ENCODE results near the gene C1orf146.
"Not testable (repeated sequence)": the region's sequence is repeated elsewhere in the genome, so short reads cannot be mapped to it uniquely, and the experiment has no call there.

The C1orf146 gene

DNA sequence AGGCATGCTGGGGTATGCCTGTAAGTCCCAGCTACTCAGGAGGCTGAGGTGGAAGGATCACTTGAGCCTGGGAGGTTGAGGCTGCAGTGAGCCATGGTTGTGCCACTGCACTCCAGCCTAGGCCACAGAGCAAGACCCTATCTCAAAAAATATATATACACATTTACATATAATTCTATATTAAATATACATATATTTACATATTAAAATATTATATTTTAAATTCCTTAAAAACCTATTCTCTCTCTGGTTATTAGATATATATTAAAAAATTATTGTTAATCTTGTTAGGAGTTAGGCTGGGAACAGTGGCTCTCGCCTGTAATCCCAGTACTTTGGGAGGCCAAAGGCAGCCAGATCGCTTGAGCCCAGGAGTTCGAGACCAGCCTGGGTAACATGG is 58.4 kb downstream of the C1orf146 start:
- DNase-seq: no peak

DNA sequence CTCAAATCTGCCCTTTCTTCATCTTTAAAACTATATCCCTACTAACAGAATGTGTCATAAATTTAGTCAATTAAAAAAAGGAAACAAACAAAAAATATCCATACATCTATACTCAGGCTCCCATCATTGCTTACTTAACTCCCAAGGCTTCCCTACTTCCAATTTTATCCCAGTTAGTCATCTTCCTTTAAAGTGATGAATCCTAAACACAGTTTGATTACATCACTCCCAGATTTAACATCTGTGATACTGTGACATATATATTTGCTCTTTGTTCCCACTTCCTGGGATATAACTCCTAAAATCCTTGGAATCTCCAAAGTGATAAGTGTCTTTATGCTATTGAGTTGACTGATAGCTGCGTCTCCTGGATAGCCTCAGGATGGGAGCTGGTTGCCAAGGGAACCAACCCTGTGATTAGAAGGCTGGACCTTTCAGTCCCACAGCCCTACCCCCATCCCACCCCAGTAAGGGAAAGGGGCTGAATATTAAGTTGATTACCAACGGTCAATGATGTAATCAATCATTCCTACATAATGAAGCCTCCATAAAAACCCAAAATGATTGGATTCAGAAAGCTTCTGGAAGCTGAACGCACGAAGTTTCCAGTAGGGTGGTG is 59.5 kb downstream of the C1orf146 start:
- no peak for DNase-seq

DNA sequence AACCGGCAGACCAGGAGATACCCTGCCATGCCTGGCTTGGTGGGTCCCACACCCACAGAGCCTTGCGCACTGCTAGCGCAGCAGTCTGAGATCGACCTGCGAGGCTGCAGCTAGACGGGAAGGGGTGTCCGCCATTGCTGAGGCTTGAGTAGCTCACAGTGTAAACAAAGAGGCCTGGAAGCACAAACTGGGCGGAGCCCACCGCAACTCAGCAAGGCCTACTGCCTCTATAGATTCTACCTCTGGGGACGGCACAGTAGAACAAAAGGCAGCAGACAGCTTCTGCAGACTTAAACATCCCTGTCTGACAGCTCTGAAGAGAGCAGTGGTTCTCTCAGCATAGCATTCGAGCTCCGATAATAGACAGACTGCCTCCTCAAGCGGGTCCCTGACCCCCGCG is 62.1 kb downstream of the C1orf146 start:
- not testable (repeated sequence) for DNase-seq

DNA sequence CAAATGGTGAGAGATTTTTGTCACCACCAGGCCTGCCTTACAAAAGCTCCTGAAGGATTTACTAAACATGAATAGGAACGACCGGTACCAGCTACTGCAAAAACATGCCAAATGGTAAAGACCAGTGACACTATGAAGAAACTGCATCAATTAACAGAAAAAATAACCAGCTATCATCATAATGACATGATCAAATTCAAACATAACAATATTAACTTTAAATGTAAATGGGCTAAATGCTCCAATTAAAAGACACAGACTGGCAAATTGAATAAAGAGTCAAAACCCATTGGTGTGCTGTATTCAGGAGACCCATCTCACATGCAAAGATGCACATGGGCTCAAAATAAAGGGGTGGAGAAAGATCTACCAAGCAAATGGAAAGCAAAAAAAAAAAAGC is 63.7 kb downstream of the C1orf146 start:
- not testable (repeated sequence) for DNase-seq

DNA sequence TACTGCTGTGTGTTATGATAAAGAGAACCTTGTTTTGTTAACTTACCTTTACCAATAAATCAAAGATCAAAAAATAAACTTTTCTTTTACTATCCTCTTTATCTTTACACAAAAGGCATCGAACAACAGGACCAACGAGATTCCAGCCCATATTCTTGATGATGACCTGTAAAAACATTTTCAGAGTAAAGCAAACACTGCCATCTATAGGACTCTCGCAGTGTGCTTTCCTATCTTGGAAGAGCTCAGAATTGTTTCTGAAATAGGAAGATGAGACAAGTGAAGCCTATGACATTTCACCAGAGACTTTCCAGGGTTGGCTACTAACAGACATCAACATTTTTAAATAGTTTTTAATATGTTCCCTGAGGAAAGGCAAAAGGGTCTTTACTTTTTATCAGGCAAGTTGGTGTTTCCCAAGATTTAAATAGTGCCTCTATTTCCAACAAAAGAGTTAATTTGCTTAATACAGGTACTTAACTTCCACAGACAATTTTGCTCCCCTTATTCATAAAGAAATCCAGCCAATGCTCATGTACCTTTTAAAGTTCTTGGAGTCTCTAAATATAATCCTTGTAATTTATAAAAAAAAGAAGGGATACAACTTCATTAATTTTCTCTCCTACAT is 73.8 kb downstream of the C1orf146 start:
- DNase-seq: no peak
